Measurements from ENCODE around the gene GCN1.

Gene GCN1

GRCh38 chr12:120099738-120100137 lies 94.8 kb downstream of the GCN1 start:
- ChIA-PET POLR2A (no interaction called here), CTCF (interaction anchor here (0.6 to 2.3 kb wide), 2 partner anchors 12 to 16 kb away, joined by 3 to 5 read pairs; no protein-coding TSS in a partner anchor)
- Histone ChIP-seq H3K4me3 (ENCODE audit: low read depth, low read length) (no peak overlapping the region), H3K36me3 (ENCODE audit: control insufficient read depth in 2 of 2, insufficient read depth in 1 of 2, low read length in 2 of 2) (peaks cover 0 to 84% of the 10 kb centered on the region in 2 experiments; a peak in 2 of 3 replicates), H3K27ac (ENCODE audit: extremely low read depth, low read depth, low read length) (no peak overlapping the region), H3K9me3 (ENCODE audit: control insufficient read depth, insufficient read depth, low read depth, low read length) (no peaks in the 10 kb centered on the region), H3K4me1 (ENCODE audit: control insufficient read depth, insufficient read depth, low read length) (no peaks in the 10 kb centered on the region)
- no peak for TF ChIP-seq ZNF2 (tag by site-specific recombination; IDR thresholded peaks at IDR 0.05)
- TF ChIP-seq AEBP2 (tag by site-specific recombination; IDR thresholded peaks at IDR 0.05; ENCODE audit: borderline replicate concordance): no peak
- no peak for TF ChIP-seq ZNF654 (tag by site-specific recombination; IDR thresholded peaks at IDR 0.05; ENCODE audit: low read depth)
- no peak for TF ChIP-seq ZNF121 (tag by site-specific recombination; IDR thresholded peaks at IDR 0.05)
- no peak for TF ChIP-seq ZNF830 (tag by site-specific recombination; IDR thresholded peaks at IDR 0.05; ENCODE audit: low read depth)
- TF ChIP-seq ZNF510 (tag by site-specific recombination; IDR thresholded peaks at IDR 0.05; ENCODE audit: insufficient replicate concordance): no peak
- no peak for TF ChIP-seq ZNF169 (tag by site-specific recombination; IDR thresholded peaks at IDR 0.05)
- TF ChIP-seq IKZF3 (tag by site-specific recombination; IDR thresholded peaks at IDR 0.05): no peak
- TF ChIP-seq, protein P1, sequence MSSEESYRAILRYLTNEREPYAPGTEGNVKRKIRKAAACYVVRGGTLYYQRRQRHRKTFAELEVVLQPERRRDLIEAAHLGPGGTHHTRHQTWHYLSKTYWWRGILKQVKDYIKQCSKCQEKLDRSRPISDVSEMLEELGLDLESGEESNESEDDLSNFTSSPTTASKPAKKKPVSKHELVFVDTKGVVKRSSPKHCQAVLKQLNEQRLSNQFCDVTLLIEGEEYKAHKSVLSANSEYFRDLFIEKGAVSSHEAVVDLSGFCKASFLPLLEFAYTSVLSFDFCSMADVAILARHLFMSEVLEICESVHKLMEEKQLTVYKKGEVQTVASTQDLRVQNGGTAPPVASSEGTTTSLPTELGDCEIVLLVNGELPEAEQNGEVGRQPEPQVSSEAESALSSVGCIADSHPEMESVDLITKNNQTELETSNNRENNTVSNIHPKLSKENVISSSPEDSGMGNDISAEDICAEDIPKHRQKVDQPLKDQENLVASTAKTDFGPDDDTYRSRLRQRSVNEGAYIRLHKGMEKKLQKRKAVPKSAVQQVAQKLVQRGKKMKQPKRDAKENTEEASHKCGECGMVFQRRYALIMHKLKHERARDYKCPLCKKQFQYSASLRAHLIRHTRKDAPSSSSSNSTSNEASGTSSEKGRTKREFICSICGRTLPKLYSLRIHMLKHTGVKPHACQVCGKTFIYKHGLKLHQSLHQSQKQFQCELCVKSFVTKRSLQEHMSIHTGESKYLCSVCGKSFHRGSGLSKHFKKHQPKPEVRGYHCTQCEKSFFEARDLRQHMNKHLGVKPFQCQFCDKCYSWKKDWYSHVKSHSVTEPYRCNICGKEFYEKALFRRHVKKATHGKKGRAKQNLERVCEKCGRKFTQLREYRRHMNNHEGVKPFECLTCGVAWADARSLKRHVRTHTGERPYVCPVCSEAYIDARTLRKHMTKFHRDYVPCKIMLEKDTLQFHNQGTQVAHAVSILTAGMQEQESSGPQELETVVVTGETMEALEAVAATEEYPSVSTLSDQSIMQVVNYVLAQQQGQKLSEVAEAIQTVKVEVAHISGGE (tag by site-specific recombination; conservative IDR thresholded peaks at IDR 0.05; ENCODE audit: low read depth): no peak
- no peak for TF ChIP-seq ZSCAN5A (tag by site-specific recombination; IDR thresholded peaks at IDR 0.05)

GRCh38 chr12:120098756-120099470 lies 95.6 kb downstream of the GCN1 start:
- no peak overlapping the region for H3K27ac ChIP-seq (ENCODE audit: extremely low read depth, low read depth, low read length)
- ChIA-PET POLR2A (no interaction called here), CTCF (no interaction called here)
- TF ChIP-seq SP2 (tag by site-specific recombination; IDR thresholded peaks at IDR 0.05) (no peak), ZNF501 (tag by site-specific recombination; IDR thresholded peaks at IDR 0.05) (no peak), ZFHX2 (tag by site-specific recombination; conservative IDR thresholded peaks at IDR 0.05) (no peak), OVOL3 (tag by site-specific recombination; IDR thresholded peaks at IDR 0.05) (no peak), ZNF510 (tag by site-specific recombination; IDR thresholded peaks at IDR 0.05; ENCODE audit: insufficient replicate concordance) (no peak), ZNF211 (tag by site-specific recombination; IDR thresholded peaks at IDR 0.05; ENCODE audit: low read depth) (no peak), IKZF3 (tag by site-specific recombination; IDR thresholded peaks at IDR 0.05) (no peak), ZNF221 (tag by site-specific recombination; IDR thresholded peaks at IDR 0.05; ENCODE audit: borderline replicate concordance) (no peak), ZNF610 (tag by site-specific recombination; IDR thresholded peaks at IDR 0.05; ENCODE audit: borderline replicate concordance) (no peak), TCF7L2 (IDR thresholded peaks at IDR 0.05; ENCODE audit: borderline replicate concordance, low read depth, low read length) (no peak), ZFP37 (tag by site-specific recombination; IDR thresholded peaks at IDR 0.05) (no peak)
- TF ChIP-seq, protein P1 (tag by site-specific recombination; conservative IDR thresholded peaks at IDR 0.05; ENCODE audit: low read depth): no peak
- H3K36me3 ChIP-seq (ENCODE audit: control insufficient read depth in 2 of 2, insufficient read depth in 1 of 2, low read length in 2 of 2): peaks cover 0 to 81% of the 10 kb centered on the region in 2 experiments; a peak in 2 of 3 replicates
- H3K4me1 ChIP-seq (ENCODE audit: control insufficient read depth, insufficient read depth, low read length): 0 out of 2 replicates have a peak, but pooled peaks cover 2% of the 10 kb centered on the region
- no peak overlapping the region for H3K4me3 ChIP-seq (ENCODE audit: low read depth, low read length)
- no peaks in the 10 kb centered on the region for H3K9me3 ChIP-seq (ENCODE audit: control insufficient read depth, insufficient read depth, low read depth, low read length)
